Activated CD4-positive, alpha-beta T cell treated with anti-CD3 and anti-CD28 coated beads for 24 hours (primary cell): Measurements from ENCODE around the gene COQ5.

Experiments
- DNase-seq, 2 donors: peaks; one replicate each; pipeline ENCODE4 v3.0.0-alpha.2; 2020; ENCODE audit warnings: low read depth in 2 of 2

Gene COQ5

DNA sequence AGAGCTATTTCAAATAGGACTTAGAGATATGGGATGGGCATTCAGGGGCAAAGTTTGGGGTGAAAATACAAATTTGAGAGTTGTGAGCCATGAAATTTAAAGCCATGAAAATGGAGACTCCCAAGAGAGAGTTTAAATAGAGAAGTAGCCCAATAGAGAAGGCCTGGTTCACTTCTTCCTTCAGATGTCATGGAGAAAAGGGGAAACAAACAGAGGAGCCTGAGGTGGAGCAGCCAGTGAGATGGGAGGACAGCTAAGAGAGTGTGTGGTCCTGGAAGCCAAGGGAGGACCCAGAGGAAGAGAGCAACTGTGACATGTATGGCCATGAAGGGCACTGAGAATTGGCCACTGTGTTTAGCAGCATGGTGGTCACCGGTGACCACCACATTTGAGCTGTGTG, 45.3 kb downstream of the COQ5 start:
- DNase-seq, result no peak

- no peak for DNase-seq
These were observed 47.8 kb downstream of the COQ5 start for GRCh38 chr12:120481022-120481767.

DNA sequence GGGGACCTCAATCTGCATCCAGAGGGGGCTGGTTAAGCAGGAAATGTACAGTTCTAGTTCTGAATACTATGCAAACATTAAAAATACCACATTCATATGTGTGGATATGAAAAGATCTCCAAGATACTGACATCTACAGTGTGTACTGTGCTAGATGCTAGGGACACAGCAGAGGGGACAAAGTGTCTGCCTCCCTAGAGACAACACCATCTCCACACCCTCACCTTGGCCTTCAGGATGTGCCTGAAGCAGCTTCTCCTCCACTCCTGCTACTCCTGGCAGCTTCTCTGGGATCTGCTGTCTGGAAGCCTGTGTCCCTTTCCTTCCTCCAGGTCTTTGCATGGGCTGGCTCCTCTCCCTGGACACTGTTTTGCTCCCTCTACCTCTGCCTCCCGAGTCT, 48.7 kb downstream of the COQ5 start:
- no peak for DNase-seq

DNA sequence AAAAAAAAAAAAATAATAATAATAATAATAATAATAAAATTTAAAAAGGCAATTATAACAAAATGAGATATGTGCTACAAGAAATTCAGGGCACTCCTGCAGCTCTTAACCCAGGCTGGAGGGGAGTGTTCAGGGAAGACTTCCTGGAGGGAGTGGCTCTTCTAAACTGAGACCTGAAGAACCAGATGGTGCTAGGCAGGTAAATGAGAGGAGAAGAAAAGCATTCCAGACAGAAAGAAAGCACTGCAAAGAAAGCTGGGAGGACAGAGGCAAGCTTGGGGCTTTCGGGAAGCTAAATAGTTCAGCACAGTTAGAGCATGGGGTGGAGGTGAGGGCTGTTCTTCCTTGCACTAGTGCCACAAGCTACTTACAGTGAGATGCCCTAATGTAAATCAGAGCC, 49.5 kb downstream of the COQ5 start:
- no peak for DNase-seq

GRCh38 chr12:120475643-120476042, 53.3 kb downstream of the COQ5 start:
- DNase-seq, result no peak

DNA sequence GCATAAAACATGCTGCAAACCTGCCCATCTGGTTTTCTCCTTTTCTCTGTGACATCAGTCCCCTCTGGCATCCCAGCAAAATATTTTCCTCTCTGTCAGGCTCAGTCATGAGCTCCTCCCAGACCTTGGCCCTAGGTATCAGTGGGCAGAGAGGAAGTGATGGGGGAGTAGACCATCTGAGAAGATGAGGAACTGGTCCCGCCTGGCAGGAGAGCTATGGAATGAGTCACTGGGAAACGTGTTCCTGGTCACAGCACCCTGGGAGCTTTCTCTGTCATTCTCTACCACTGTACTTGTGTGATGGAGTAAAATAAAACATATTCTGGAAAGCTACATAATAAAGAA, 54.4 kb downstream of the COQ5 start:
- no peak for DNase-seq

DNA sequence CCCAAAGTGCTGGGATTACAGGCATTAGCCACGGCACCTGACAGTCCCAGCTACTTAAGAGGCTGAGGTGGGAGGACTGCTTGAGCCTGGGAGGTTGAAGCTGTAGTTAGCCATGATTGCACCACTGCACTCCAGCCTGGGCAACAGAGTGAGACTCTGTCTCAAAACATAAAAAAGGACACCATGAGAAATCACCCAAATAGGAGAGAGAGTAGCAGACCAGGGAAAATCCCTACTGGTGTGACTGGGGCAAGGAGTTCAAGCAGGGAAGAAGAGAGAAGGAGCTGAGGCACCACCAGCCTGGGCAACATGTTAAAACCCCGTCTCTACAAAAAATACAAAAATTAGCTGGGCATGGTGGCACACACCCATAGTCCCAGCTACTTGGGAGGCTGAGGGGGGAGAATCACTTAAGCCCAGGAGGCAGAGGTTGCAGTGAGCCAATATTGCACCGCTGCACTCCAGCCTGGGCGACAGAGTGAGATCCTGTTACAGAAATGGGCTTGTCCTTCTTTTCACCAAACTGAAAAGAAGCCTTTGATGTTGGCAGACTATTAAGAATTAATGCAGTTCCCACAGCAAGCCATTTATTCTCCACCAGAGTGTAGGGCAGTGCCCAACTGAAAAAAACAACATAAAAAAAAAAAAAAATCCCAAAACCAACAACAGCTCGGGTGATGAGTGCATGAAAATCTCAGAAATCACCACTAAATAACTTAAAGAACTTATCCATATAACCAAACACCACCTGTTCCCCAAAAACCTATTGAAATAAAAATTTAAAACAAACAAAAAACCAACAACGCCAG, 54.9 kb downstream of the COQ5 start:
- no peak for DNase-seq

DNA sequence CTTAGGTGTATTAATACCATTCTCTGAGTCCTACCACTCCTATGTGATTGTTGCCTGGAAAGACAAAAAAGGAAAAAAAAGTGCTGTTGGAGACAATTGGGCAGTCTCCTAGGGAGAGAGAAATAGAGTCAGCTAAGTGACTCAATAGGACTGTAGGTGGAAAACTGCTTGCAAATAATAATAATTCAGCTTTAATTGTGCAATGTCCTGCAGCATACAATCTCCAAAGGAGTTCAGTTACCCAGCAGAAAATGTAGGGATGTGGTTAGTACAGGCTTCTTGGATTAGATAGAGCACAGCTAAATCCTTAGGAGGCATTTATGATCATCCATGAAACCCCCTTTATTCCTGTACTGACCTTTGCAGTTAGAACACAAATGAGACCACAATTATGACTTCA, 56.4 kb downstream of the COQ5 start:
- DNase-seq, result no peak

DNA sequence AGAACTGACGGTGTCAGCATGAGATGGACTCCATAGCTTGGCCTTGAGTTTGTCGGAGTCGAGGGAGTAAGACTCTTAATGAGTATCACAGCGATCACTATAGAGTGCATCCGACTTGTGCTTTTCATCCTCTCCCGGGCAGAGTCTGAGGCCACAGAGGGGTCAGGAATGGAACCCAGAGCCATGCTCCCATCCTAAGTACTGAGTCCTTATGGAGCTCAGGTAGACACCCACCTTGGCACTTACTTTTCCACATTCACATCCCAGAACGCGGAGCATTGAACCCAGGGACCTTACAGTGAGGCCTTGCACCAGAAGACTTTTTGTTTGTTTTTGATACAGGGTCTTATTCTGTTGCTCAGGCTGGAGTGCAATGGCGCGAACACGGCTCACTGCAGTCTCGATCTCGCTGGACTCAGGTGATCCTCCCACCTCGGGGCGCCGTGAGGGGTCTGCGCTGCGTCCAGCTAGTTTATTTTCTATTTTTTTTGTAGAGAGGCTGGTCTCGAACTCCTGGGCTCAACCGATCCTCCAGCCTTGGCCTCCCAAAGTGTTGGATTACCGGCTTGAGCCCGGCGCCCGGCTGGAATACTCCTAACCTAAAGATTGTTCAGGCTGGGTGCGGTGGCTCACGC, 58.7 kb downstream of the COQ5 start:
- no peak for DNase-seq

- DNase-seq, result peak; percentile 95 to 96
These were observed 59.4 kb downstream of the COQ5 start, which contains the start of gene SRSF9 for GRCh38 chr12:120469450-120470149. Gene SRSF9 (minus strand): TSS chr12:120469748. CDS start chr12:120469609, 139 bp downstream.

DNA sequence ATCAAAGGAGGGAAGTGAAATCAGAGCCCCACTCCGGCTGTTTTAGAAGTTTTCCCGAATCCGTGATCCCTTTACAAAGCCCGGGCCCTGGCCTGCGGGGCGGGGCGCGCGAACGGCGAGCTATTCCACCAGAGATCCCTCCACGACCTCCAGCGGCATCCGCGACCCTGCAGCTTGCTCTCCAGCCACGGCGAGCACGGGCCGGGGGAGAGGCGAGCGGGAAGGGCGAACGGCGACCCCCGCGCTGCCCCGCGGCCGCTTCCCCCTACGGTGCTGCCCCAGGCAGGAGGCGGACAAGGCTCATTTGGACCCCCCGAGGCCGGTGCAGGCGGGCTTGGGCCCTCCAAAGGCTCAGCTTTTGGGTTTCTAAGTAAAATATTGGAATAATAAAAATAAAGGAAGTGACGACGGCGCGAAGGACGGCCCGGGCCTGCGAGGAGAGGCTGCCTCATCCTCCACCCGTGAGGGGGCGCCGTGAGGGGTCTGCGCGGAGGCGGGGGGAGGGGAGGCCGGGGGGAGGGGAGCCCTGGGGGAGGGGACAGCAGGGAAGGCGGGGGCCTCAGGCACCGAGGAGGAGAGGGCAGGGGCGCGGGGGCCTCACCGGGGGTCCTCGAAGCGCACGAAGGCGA, 60.0 kb downstream of the COQ5 start:
- DNase-seq, result peak; percentile 24 to 31

GRCh38 chr12:120468325-120468820, 60.6 kb downstream of the COQ5 start:
- DNase-seq, result no peak

GRCh38 chr12:120467439-120467838, 61.5 kb downstream of the COQ5 start:
- DNase-seq, result no peak

DNA sequence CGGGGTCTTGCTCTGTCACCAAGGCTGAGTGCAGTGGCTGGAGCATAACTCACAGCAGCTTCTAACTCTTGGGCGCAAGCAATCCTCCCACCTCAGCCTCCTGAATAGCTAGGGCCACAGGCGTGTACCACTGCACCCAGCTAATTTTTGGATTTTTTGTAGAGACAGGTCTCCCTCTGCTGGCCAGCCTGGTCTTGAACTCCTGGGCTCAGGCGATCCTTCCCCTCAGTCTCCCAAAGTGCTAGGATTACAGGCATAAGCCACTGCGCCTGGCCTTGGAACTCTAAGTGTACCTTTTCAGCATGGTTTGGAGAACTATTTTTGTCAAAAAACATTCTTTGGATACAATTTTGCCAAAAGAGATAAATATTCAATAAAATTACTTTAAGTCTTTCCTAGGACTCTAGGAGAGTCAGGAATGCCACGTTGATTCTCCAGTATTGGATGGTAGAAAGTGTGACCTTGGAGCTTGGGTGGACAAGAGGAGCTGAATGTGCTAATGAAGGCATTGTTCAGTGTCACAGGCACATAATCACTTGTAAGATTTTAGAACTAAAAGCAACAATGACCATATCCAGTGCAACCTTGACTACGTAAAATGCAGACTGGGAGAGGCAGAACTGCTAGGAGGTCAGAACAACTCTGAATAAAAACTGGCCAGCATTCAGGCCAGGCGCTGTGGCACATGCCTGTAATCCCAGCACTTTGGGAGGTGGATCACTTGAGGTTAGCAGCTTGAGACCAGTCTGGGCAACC, 62.2 kb downstream of the COQ5 start:
- peak in 1 of 2 donors; percentile 18 for DNase-seq

GRCh38 chr12:120465756-120466155, 63.2 kb downstream of the COQ5 start:
- DNase-seq, result no peak

DNA sequence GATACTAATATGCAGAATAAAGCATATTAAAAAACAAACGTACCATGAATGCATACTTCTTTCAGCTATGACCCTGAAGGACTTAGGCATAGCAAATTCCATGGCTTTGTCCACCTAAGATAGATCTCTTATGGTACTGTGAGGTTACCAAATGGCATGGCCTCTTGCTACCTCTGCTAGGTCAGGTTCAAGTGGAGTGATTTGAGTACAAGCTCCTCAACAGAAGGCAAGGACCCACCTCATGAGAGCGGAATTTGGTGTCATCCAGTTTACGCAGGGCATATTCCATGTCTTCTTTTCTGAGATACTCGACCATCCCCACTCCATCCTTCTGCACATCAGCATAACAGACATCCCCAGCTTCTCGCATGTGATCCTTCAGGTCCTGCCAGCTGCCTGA, 65.2 kb downstream of the COQ5 start:
- no peak for DNase-seq

- DNase-seq, result no peak
These were observed 66.8 kb downstream of the COQ5 start for GRCh38 chr12:120462099-120462640.

DNA sequence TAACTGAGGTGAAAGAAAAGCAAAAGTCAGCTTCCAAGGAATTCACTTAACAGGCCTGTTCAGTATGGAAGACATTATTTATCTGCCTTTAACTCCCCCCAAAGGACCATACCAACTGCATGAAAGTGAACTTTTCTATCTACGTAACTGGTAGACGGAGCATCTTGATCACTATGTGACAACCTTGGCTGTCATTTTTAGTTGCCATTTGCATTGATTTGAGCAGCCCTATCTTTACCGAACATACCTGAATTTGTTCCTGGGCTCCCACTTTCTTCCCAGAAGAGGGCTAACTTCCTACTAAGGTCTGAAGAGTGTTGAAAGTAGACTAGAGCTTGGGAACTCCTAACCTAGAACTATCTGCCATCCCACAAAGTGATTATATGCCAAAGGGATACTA, 68.8 kb downstream of the COQ5 start:
- DNase-seq, result no peak

DNA sequence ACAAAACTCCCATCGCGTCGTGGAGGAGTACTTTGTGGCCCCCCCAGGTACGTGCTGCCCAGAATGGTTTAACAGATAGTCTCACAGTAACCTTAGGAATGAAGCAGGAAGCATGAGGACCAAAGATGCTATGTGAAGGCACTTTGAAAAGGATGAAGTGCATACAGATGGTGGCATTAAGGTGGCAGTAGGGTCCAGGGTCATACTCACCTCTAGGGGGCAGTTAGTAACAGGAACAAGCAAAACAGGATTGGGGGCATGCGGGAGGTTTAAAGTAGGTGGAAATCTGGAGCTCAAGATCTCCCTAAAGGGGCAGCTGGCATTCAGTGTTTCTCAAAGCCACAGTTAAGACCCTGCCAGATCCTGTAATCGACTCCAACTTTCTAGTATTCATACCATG, 71.8 kb downstream of the COQ5 start:
- DNase-seq, result no peak

DNA sequence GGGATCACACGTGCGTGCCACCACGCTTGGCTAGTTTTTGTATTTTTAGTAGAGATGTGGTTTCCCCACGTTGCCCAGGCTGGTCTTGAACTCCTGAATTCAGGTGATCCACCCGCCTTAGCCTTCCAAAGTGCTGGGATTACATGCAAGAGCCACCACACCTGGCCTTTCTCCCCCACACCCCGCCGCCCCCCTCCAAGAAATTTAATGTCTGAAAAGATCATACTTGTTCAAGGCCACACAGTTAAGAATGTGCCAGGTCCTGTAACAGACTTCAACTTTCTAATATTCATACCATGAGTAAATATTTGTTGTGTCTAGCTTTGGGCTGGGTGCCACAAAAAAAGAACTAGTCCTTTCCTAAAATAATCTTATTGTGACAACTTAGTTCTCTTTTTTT, 73.7 kb downstream of the COQ5 start:
- no peak for DNase-seq
